IgD-negative memory B cell (primary cell): ENCODE results near the gene CCDC138. TPM values are rescaled to one million over a fixed set of nuclear protein-coding genes. Genes with fewer than 3 reads are reported as not detected.

Experiments
- H3K27ac Mint-ChIP-seq, 3 donors: one replicate each; pipeline ENCODE4 v1.8.0; 2020 to 2022; ENCODE audit warnings: mild to moderate bottlenecking in 3 of 3, mixed read lengths in 3 of 3, moderate library complexity in 1 of 3
- H3K27me3 Mint-ChIP-seq: one replicate; pipeline ENCODE4 v1.8.0; 2021; ENCODE audit warnings: mixed read lengths
- H3K36me3 Mint-ChIP-seq: one replicate; pipeline ENCODE4 v1.8.0; 2020; ENCODE audit warnings: mild to moderate bottlenecking, mixed read lengths
- H3K4me1 Mint-ChIP-seq, 3 donors: one replicate each; pipeline ENCODE4 v1.8.0; 2020 to 2022; ENCODE audit warnings: mixed read lengths in 3 of 3, mild to moderate bottlenecking in 1 of 3
- H3K4me3 Mint-ChIP-seq, 4 donors: one replicate each; pipeline ENCODE4 v1.8.0; 2020 to 2022; ENCODE audit warnings: mild to moderate bottlenecking in 4 of 4, mixed read lengths in 4 of 4, moderate library complexity in 3 of 4
- H3K9me3 Mint-ChIP-seq, 3 donors: one replicate each; pipeline ENCODE4 v1.8.0; 2020 to 2021; ENCODE audit warnings: mixed read lengths in 3 of 3, mild to moderate bottlenecking in 1 of 3
- polyA plus RNA-seq: library from polyadenylated mRNA; unstranded; fragments of 300-500 nt; fragmentation: Illumina TruSeq; gene quantifications from one replicate; pipeline ENCODE4 v1.2.3, GENCODE V29; 2021

CCDC138 gene
- polyA plus RNA-seq, 1 donor from 2014 or later: 8.6 TPM

- H3K9me3 Mint-ChIP-seq: no peaks in the 10 kb centered on the region
- no peaks in the 10 kb centered on the region for H3K27me3 Mint-ChIP-seq
- H3K4me1 Mint-ChIP-seq: no peaks in the 10 kb centered on the region
- H3K4me3 Mint-ChIP-seq: no peak overlapping the region
- peaks cover 9% of the 10 kb centered on the region for H3K36me3 Mint-ChIP-seq
- no peak overlapping the region for H3K27ac Mint-ChIP-seq
Measured at GRCh38 chr2:108847000-108847399, 60.4 kb downstream of the CCDC138 start.

- Mint-ChIP-seq H3K27ac (no peak overlapping the region), H3K9me3 (no peaks in the 10 kb centered on the region), H3K4me1 (peaks cover 0 to 4% (median 4%) of the 10 kb centered on the region in 3 donors), H3K4me3 (no peak overlapping the region), H3K36me3 (peaks cover 10% of the 10 kb centered on the region), H3K27me3 (no peaks in the 10 kb centered on the region)
Measured at GRCh38 chr2:108852375-108852774, 65.8 kb downstream of the CCDC138 start.

GRCh38 chr2:108853421-108853820 lies 66.8 kb downstream of the CCDC138 start:
- H3K27ac Mint-ChIP-seq: no peak overlapping the region
- H3K4me1 Mint-ChIP-seq: peaks cover 0 to 4% (median 4%) of the 10 kb centered on the region in 3 donors
- H3K9me3 Mint-ChIP-seq: no peaks in the 10 kb centered on the region
- H3K4me3 Mint-ChIP-seq: no peak overlapping the region
- peaks cover 12% of the 10 kb centered on the region for H3K36me3 Mint-ChIP-seq
- H3K27me3 Mint-ChIP-seq: no peaks in the 10 kb centered on the region

- Mint-ChIP-seq H3K27me3 (no peaks in the 10 kb centered on the region), H3K9me3 (no peaks in the 10 kb centered on the region), H3K4me3 (no peak overlapping the region), H3K36me3 (peaks cover 15% of the 10 kb centered on the region), H3K27ac (no peak overlapping the region), H3K4me1 (peaks cover 0 to 7% (median 4%) of the 10 kb centered on the region in 3 donors)
Measured at GRCh38 chr2:108854484-108854883, 67.9 kb downstream of the CCDC138 start.

- peaks cover 16% of the 10 kb centered on the region for H3K36me3 Mint-ChIP-seq
- H3K27me3 Mint-ChIP-seq: no peaks in the 10 kb centered on the region
- H3K4me1 Mint-ChIP-seq: peaks cover under 1 to 7% (median 4%) of the 10 kb centered on the region in 3 donors
- no peaks in the 10 kb centered on the region for H3K9me3 Mint-ChIP-seq
- peak overlapping the region in 1 of 4 donors; percentile 13 for H3K4me3 Mint-ChIP-seq
- H3K27ac Mint-ChIP-seq: no peak overlapping the region
Measured at GRCh38 chr2:108855194-108855593, 68.6 kb downstream of the CCDC138 start.

- Mint-ChIP-seq H3K27me3 (no peaks in the 10 kb centered on the region), H3K4me1 (peaks cover 1 to 7% (median 4%) of the 10 kb centered on the region in 3 donors), H3K4me3 (no peak overlapping the region), H3K36me3 (peaks cover 15% of the 10 kb centered on the region), H3K27ac (no peak overlapping the region), H3K9me3 (no peaks in the 10 kb centered on the region)
Measured at GRCh38 chr2:108858894-108859293, 72.3 kb downstream of the CCDC138 start.

- Mint-ChIP-seq H3K27ac (no peak overlapping the region), H3K27me3 (peaks cover 2% of the 10 kb centered on the region), H3K4me3 (no peak overlapping the region), H3K36me3 (peaks cover 35% of the 10 kb centered on the region), H3K9me3 (peaks cover 9 to 20% (median 9%) of the 10 kb centered on the region in 3 donors), H3K4me1 (no peaks in the 10 kb centered on the region)
Measured at GRCh38 chr2:108866041-108866440, 79.5 kb downstream of the CCDC138 start.

- Mint-ChIP-seq H3K36me3 (peaks cover 32% of the 10 kb centered on the region), H3K4me3 (no peak overlapping the region), H3K9me3 (peaks cover 9 to 26% (median 12%) of the 10 kb centered on the region in 3 donors), H3K27me3 (peaks cover 2% of the 10 kb centered on the region), H3K27ac (no peak overlapping the region), H3K4me1 (no peaks in the 10 kb centered on the region)
Measured at GRCh38 chr2:108868911-108869310, 82.3 kb downstream of the CCDC138 start.

GRCh38 chr2:108869542-108869941 lies 83.0 kb downstream of the CCDC138 start:
- Mint-ChIP-seq H3K27ac (no peak overlapping the region), H3K9me3 (peaks cover 9 to 26% (median 12%) of the 10 kb centered on the region in 3 donors), H3K4me1 (no peaks in the 10 kb centered on the region), H3K27me3 (peaks cover 2% of the 10 kb centered on the region), H3K4me3 (no peak overlapping the region), H3K36me3 (peaks cover 34% of the 10 kb centered on the region)

- Mint-ChIP-seq H3K4me1 (no peaks in the 10 kb centered on the region), H3K36me3 (peaks cover 36% of the 10 kb centered on the region), H3K4me3 (no peak overlapping the region), H3K9me3 (peaks cover 9 to 26% (median 12%) of the 10 kb centered on the region in 3 donors), H3K27me3 (peaks cover 2% of the 10 kb centered on the region), H3K27ac (no peak overlapping the region)
Measured at GRCh38 chr2:108870069-108870644, 83.6 kb downstream of the CCDC138 start.

- H3K27ac Mint-ChIP-seq: no peak overlapping the region
- H3K27me3 Mint-ChIP-seq: no peaks in the 10 kb centered on the region
- no peak overlapping the region for H3K4me3 Mint-ChIP-seq
- H3K36me3 Mint-ChIP-seq: peaks cover 5% of the 10 kb centered on the region
- peaks cover under 1 to 14% (median 9%) of the 10 kb centered on the region in 3 donors for H3K9me3 Mint-ChIP-seq
- no peaks in the 10 kb centered on the region for H3K4me1 Mint-ChIP-seq
Measured at GRCh38 chr2:108877506-108877905, 90.9 kb downstream of the CCDC138 start.

- Mint-ChIP-seq H3K36me3 (peaks cover 6% of the 10 kb centered on the region), H3K27me3 (no peaks in the 10 kb centered on the region), H3K4me1 (no peaks in the 10 kb centered on the region), H3K4me3 (no peak overlapping the region), H3K9me3 (peaks cover 3 to 17% (median 9%) of the 10 kb centered on the region in 3 donors), H3K27ac (no peak overlapping the region)
Measured at GRCh38 chr2:108878276-108878675, 91.7 kb downstream of the CCDC138 start.

- no peaks in the 10 kb centered on the region for H3K27me3 Mint-ChIP-seq
- H3K4me1 Mint-ChIP-seq: no peaks in the 10 kb centered on the region
- peaks cover 6% of the 10 kb centered on the region for H3K36me3 Mint-ChIP-seq
- peaks cover 7 to 32% (median 22%) of the 10 kb centered on the region in 3 donors for H3K9me3 Mint-ChIP-seq
- no peak overlapping the region for H3K27ac Mint-ChIP-seq
- no peak overlapping the region for H3K4me3 Mint-ChIP-seq
Measured at GRCh38 chr2:108884619-108885018, 98.0 kb downstream of the CCDC138 start.

- H3K27ac Mint-ChIP-seq: no peak overlapping the region
- no peaks in the 10 kb centered on the region for H3K27me3 Mint-ChIP-seq
- H3K4me1 Mint-ChIP-seq: no peaks in the 10 kb centered on the region
- H3K9me3 Mint-ChIP-seq: peaks cover 5 to 36% (median 20%) of the 10 kb centered on the region in 3 donors
- no peak overlapping the region for H3K4me3 Mint-ChIP-seq
- H3K36me3 Mint-ChIP-seq: peaks cover 4% of the 10 kb centered on the region
Measured at GRCh38 chr2:108889907-108890306, 103.3 kb downstream of the CCDC138 start.

- peaks cover 7 to 31% (median 9%) of the 10 kb centered on the region in 3 donors for H3K9me3 Mint-ChIP-seq
- H3K36me3 Mint-ChIP-seq: no peaks in the 10 kb centered on the region
- H3K27ac Mint-ChIP-seq: no peak overlapping the region
- H3K27me3 Mint-ChIP-seq: no peaks in the 10 kb centered on the region
- no peak overlapping the region for H3K4me3 Mint-ChIP-seq
- no peaks in the 10 kb centered on the region for H3K4me1 Mint-ChIP-seq
Measured at GRCh38 chr2:108893277-108893676, 106.7 kb downstream of the CCDC138 start.

GRCh38 chr2:108894766-108895165 lies 108.2 kb downstream of the CCDC138 start:
- Mint-ChIP-seq H3K27ac (no peak overlapping the region), H3K27me3 (peaks cover 4% of the 10 kb centered on the region), H3K4me1 (no peaks in the 10 kb centered on the region), H3K9me3 (peaks cover 2 to 18% (median 6%) of the 10 kb centered on the region in 3 donors), H3K36me3 (peaks cover 1% of the 10 kb centered on the region), H3K4me3 (no peak overlapping the region)
